SK-N-SH treated with all-trans-retinoic acid at 6 μM for 48 hours (cell line): ENCODE measurements around the gene FGGY.

Source experiments
- ATAC-seq: fragments of 200-7000 bp; cut with Tn5 transposase; 3 replicates; pipeline ENCODE4 v1.9.1; 2020; ENCODE audit warnings: mild to moderate bottlenecking, moderate library complexity
- ARNTL ChIP-seq: fragments of 450-650 bp; formaldehyde crosslinking; IDR thresholded peaks from 2 replicates; pipeline ENCODE4 v1.5.0; 2020; ENCODE audit warnings: low read depth, mild to moderate bottlenecking, moderate library complexity, borderline replicate concordance
- BACH2 ChIP-seq: fragments of 250-450 bp; sonication (Bioruptor Pico); IDR thresholded peaks from 2 replicates; pipeline ENCODE4 v1.9.0; 2021; ENCODE audit warnings: mild to moderate bottlenecking, borderline replicate concordance
- CREB5 ChIP-seq: fragments of 250-450 bp; sonication (Bioruptor Pico); IDR thresholded peaks from 2 replicates; pipeline ENCODE4 v1.5.1; 2020; ENCODE audit warnings: low read depth, mild to moderate bottlenecking, moderate library complexity
- CSDC2 ChIP-seq: fragments of 250-450 bp; sonication (Bioruptor Pico); IDR thresholded peaks from 2 replicates; pipeline ENCODE4 v1.5.0; 2020; ENCODE audit warnings: mild to moderate bottlenecking, moderate library complexity
- CSRNP3 ChIP-seq: fragments of 250-450 bp; sonication (Bioruptor Pico); IDR thresholded peaks from 2 replicates; pipeline ENCODE4 v1.5.1; 2021; ENCODE audit warnings: mild to moderate bottlenecking, moderate library complexity
- ESRRG ChIP-seq: fragments of 250-450 bp; sonication (Bioruptor Pico); IDR thresholded peaks from 2 replicates; pipeline ENCODE4 v1.6.1; 2021; ENCODE audit warnings: mild to moderate bottlenecking
- ISL1 ChIP-seq: fragments of 250-450 bp; sonication (Bioruptor Pico); IDR thresholded peaks from 2 replicates; pipeline ENCODE4 v2.1.2; 2022; ENCODE audit warnings: mild to moderate bottlenecking, moderate library complexity
- OSR1 ChIP-seq: fragments of 250-450 bp; sonication (Bioruptor Pico); IDR thresholded peaks from 2 replicates; pipeline ENCODE4 v1.8.0; 2022; ENCODE audit warnings: moderate library complexity, mild to moderate bottlenecking, inconsistent platforms
- POU6F1 ChIP-seq: fragments of 250-450 bp; sonication (Bioruptor Pico); IDR thresholded peaks from 2 replicates; pipeline ENCODE4 v1.8.0; 2021; ENCODE audit warnings: low read depth, mild to moderate bottlenecking, moderate library complexity, borderline replicate concordance
- PPARA ChIP-seq: fragments of 250-450 bp; sonication (Bioruptor Pico); IDR thresholded peaks from 2 replicates; pipeline ENCODE4 v1.5.0; 2020; ENCODE audit warnings: mild to moderate bottlenecking, borderline replicate concordance
- RARB ChIP-seq: fragments of 250-450 bp; sonication (Bioruptor Pico); IDR thresholded peaks from 2 replicates; pipeline ENCODE4 v1.8.0; 2021; ENCODE audit warnings: mild to moderate bottlenecking, moderate library complexity
- SNAI2 ChIP-seq: fragments of 250-450 bp; sonication (Bioruptor Pico); IDR thresholded peaks from 2 replicates; pipeline ENCODE4 v1.5.0; 2020; ENCODE audit warnings: mild to moderate bottlenecking, moderate library complexity
- TCF4 ChIP-seq: fragments of 250-450 bp; sonication (Bioruptor Pico); IDR thresholded peaks from 2 replicates; pipeline ENCODE4 v1.8.0; 2021; ENCODE audit warnings: mild to moderate bottlenecking, moderate library complexity, borderline replicate concordance
- TOX ChIP-seq: fragments of 250-450 bp; sonication (Bioruptor Pico); IDR thresholded peaks from 2 replicates; pipeline ENCODE4 v1.8.0; 2021; ENCODE audit warnings: mild to moderate bottlenecking, moderate library complexity, borderline replicate concordance
- TSHZ2 ChIP-seq: fragments of 250-450 bp; sonication (Bioruptor Pico); IDR thresholded peaks from 2 replicates; pipeline ENCODE4 v1.5.0; 2020; ENCODE audit warnings: mild to moderate bottlenecking, moderate library complexity
- ZC3H10 ChIP-seq: fragments of 250-450 bp; sonication (Bioruptor Pico); IDR thresholded peaks from 2 replicates; pipeline ENCODE4 v1.5.1; 2021; ENCODE audit warnings: mild to moderate bottlenecking, moderate library complexity
- ZFP3 ChIP-seq: fragments of 250-450 bp; sonication (Bioruptor Pico); IDR thresholded peaks from 2 replicates; pipeline ENCODE4 v1.5.0; 2020; ENCODE audit warnings: mild to moderate bottlenecking, moderate library complexity
- ZNF565 ChIP-seq: fragments of 450-650 bp; formaldehyde crosslinking; conservative IDR thresholded peaks from 2 replicates; pipeline ENCODE4 v1.5.0; 2020; ENCODE audit warnings: low read depth, mild to moderate bottlenecking, moderate library complexity
- ZNF70 ChIP-seq: fragments of 450-650 bp; formaldehyde crosslinking; IDR thresholded peaks from 2 replicates; pipeline ENCODE4 v1.5.0; 2020; ENCODE audit warnings: mild to moderate bottlenecking, moderate library complexity
- ZNF8 ChIP-seq: fragments of 450-650 bp; formaldehyde crosslinking; IDR thresholded peaks from 2 replicates; pipeline ENCODE4 v1.5.0; 2020; ENCODE audit warnings: mild to moderate bottlenecking, moderate library complexity
- TF ChIP-seq, protein P1 (sequence below): fragments of 250-450 bp; sonication (Bioruptor Pico); IDR thresholded peaks from 2 replicates; pipeline ENCODE4 v1.8.0; 2020; ENCODE audit warnings: mild to moderate bottlenecking, moderate library complexity, borderline replicate concordance

FGGY gene

DNA sequence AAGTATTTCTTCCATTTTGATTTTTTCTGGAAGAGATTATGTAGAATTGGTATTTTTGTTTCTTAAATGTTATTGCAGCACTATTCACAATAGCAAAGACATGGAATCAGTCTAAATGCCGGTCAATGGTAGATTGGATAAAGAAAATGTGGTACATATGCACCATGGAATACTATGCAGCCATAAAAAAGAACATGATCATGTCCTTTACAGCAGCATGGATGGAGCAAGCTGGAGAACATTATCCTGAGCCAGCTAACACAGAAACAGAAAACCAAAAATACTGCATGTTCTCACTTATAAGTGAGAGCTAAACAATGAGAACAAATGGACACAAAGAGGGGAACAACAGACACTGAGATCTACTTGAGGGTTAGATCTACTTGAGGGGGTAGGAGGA, 5.4 kb downstream of the FGGY start:
- ATAC-seq: no peak
- TF ChIP-seq BACH2 (CRISPR knock-in tag): no peak

DNA sequence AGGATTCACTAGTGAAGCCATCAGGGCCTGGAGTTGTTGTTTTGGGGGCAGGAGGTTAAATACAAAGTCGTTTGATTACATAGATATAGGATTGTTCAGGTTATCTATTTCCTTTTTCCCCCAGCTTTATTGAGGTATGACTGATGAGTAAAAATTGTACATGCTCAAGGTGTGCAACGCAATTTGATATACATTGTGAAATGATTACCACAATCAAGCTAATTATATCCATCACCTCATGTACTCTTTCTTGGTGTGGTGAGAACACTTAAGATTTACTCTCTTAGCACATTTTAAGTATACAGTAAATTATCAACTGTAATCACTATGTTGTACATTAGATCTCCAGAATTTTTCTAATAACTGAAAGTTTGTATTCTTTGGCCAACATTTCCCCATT, 6.0 kb downstream of the FGGY start:
- TF ChIP-seq BACH2 (CRISPR knock-in tag) (no peak), CSDC2 (CRISPR knock-in tag) (no peak), ZFP3 (CRISPR knock-in tag) (no peak), PPARA (CRISPR knock-in tag) (no peak), ZNF8 (CRISPR knock-in tag) (no peak), ZNF70 (CRISPR knock-in tag) (no peak), TSHZ2 (no peak), ESRRG (CRISPR knock-in tag) (no peak), POU6F1 (no peak), OSR1 (no peak), ZNF565 (CRISPR knock-in tag) (no peak), ZC3H10 (CRISPR knock-in tag) (no peak)
- no peak for ATAC-seq

DNA sequence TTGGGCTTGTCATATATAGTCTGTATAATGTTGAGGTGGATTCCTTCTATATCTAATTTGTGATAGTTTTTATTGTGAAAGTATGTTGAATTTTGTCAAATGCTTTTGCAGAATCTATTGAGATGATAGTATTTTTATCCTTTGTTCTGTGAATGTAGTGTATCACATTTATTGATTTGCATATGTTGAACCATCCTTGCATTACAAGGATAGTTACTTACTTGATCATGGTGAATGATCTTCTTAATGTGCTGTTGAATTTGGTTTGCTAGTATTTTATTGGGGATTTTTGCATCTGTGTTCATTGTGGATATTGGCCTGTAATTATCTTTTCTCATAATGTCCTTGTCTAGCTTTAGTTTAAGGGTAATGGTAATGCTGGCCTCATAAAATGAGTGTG, 8.3 kb downstream of the FGGY start:
- no peak for ATAC-seq
- TF ChIP-seq CSRNP3 (CRISPR knock-in tag): no peak
- TF ChIP-seq BACH2 (CRISPR knock-in tag): no peak
- no peak for TF ChIP-seq ZNF565 (CRISPR knock-in tag)
- no peak for TF ChIP-seq CREB5 (CRISPR knock-in tag)
- no peak for TF ChIP-seq RARB (CRISPR knock-in tag)
- no peak for TF ChIP-seq ARNTL (CRISPR knock-in tag)
- no peak for TF ChIP-seq ZC3H10 (CRISPR knock-in tag)
- TF ChIP-seq OSR1: no peak
- no peak for TF ChIP-seq SNAI2 (CRISPR knock-in tag)

DNA sequence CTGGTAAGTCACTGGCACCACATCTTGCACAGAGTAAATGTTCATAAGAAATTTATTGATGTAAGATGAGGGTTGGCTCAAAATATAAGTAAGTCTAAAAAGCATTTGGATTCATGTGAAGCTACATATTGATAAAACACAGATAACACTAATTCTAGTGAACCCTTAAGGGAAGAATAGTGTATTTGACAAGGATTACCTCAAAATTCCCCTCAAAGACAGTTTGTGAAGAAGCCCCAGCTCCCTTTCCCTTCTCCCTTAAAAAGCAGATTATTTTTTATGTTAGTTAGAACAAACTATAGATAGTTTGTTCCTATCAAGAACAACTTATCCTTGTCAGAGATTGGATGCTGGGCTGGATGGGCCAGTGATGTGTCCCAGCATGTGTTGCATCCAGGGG, 10.7 kb downstream of the FGGY start:
- no peak for ATAC-seq
- no peak for TF ChIP-seq POU6F1
- TF ChIP-seq, all 23 proteins: peak for 0

- ATAC-seq: no peak
- TF ChIP-seq CSRNP3 (CRISPR knock-in tag): no peak
- TF ChIP-seq CSDC2 (CRISPR knock-in tag): no peak
- no peak for TF ChIP-seq TCF4
- TF ChIP-seq RARB (CRISPR knock-in tag): no peak
- TF ChIP-seq ISL1 (CRISPR knock-in tag): no peak
- no peak for TF ChIP-seq ARNTL (CRISPR knock-in tag)
- no peak for TF ChIP-seq BACH2 (CRISPR knock-in tag)
- no peak for TF ChIP-seq TOX (CRISPR knock-in tag)
- TF ChIP-seq, protein P1, sequence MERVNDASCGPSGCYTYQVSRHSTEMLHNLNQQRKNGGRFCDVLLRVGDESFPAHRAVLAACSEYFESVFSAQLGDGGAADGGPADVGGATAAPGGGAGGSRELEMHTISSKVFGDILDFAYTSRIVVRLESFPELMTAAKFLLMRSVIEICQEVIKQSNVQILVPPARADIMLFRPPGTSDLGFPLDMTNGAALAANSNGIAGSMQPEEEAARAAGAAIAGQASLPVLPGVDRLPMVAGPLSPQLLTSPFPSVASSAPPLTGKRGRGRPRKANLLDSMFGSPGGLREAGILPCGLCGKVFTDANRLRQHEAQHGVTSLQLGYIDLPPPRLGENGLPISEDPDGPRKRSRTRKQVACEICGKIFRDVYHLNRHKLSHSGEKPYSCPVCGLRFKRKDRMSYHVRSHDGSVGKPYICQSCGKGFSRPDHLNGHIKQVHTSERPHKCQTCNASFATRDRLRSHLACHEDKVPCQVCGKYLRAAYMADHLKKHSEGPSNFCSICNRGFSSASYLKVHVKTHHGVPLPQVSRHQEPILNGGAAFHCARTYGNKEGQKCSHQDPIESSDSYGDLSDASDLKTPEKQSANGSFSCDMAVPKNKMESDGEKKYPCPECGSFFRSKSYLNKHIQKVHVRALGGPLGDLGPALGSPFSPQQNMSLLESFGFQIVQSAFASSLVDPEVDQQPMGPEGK: no peak
- no peak for TF ChIP-seq ZNF565 (CRISPR knock-in tag)
Measured at GRCh38 chr1:59308839-59309238, 11.9 kb downstream of the FGGY start.
